HG03175 (cell line): ENCODE measurements around the gene ADAMTS17.

Source experiments
- ATAC-seq: cut with Tn5 transposase; IDR thresholded peaks from one replicate; pipeline ENCODE4 v1.9.1; 2021; ENCODE audit warnings: mild to moderate bottlenecking, moderate library complexity; ENCODE audit not compliant: unreplicated experiment

Gene ADAMTS17

DNA sequence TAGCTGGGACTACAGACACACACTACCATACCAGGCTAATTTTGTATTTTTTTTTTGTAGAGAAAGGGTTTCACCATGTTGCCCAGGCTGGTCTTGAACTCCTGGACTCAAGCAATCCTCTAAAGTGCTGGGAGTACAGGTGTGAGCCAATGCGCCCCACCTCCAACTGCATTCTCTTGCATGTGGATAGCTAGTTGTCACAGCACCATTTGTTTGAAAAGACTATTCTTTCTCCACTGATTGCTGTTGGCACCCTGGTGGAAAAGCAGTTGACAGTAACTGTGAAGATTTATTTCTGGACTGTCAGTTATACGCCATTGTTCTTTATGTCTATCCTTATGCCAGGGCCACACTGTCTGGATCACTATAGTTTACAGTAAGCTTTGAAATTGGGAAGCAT lies 303.9 kb downstream of the ADAMTS17 start:
- no peak for ATAC-seq

DNA sequence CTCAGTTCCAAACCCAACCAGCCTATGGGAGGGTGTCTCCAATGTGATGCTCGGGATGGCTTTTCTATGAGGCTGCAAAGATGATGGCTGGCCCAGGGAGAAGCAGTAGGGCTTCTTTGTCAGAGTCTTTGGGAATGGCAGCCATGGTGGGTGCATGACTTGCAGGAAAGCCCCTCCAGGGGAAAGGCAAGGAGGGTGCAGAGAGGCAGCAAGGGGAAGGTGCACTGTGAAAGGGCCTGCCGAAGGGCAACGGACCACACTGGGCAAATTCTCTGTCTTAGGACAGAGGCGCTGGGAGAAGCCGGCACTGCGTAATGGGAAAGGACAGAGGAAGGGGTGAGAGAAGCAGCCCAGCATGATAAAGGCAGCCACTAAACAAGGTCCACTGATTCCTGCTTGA lies 305.8 kb downstream of the ADAMTS17 start:
- ATAC-seq = no peak

DNA sequence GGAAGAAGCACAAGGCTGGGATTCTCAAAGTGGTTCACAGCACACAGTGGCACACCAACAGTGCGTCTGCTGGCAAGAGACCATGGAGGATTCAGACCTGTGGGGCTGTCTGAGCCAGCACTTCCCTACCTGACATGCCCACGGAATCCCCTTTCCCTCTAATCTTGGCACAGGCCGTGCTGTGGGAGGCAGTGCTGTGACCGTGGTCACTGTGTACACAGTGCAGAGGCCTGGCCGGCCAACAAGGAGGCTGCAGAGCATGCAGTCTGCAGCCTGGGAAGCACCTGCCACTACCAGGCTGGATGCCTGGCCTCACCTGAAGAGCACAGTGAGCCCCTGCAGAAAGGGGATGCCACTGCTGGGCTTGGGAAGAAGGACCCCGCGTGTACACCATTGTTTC lies 307.6 kb downstream of the ADAMTS17 start:
- ATAC-seq = no peak

DNA sequence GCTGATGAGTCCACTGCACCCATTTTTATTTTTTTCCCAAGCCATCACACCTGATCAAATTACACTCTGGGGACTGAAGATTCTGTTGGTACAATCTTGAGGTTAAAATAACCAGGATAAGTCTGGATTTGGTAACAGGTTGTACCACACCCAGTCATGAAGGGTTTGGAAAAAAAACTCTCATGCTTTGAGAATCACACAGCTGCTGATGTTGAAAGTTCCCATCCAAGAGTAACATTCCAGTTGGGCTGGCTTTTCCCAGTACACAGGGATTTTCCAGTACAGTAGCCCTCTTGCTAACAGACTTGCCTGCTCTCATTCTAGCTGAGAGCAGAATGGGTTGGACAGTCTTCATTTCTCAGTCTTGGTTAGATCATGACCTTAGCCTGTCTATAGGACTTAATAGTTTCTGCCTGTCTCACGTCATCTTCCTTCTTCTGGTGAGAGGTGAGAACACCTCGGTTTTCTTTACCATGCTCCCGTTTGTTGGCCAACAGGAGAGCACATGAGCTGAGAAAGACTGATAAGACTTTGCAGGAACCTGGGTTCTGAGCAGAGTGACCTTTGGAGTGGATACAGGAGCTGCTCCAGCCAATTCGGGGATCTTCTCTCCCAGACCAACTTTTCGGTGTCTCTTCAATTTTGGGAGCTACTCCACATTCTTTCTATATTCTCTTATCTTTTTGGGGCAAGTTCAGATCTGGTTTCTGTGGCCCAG lies 308.5 kb downstream of the ADAMTS17 start:
- ATAC-seq = no peak

DNA sequence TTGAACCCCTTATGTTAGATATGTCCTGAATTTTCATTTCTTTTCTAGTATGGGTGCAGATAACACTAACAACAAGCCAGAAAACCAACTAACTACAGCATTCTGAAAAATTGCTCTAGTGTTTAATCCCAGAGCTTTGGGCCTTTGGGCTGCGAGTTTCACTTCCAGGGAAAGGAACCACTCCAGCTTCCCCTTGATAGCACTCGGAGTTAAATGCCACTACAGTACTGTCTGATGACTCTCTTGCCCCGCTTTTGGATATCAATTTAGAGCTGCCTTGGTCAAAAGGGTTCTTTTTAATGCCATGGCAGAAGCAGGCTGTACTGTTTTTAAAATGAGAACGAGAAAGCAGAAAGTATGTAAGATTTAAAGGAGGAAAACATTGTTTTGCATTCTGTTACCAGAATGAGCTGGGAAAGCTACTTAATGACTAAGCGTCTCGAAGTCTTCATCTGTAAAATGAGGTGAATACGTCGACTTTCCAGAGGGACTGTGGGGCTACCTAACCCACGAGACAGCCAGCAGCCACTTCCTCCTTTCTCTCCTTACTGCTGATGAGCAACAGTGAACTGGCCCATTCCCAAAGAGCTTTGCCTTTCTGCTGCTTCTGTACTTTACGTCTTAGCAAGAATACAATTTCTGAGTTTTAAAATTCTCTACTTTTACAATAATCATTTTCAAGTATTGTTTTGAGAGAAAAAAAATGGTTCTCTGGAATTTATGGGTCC lies 309.3 kb downstream of the ADAMTS17 start:
- ATAC-seq = no peak

DNA sequence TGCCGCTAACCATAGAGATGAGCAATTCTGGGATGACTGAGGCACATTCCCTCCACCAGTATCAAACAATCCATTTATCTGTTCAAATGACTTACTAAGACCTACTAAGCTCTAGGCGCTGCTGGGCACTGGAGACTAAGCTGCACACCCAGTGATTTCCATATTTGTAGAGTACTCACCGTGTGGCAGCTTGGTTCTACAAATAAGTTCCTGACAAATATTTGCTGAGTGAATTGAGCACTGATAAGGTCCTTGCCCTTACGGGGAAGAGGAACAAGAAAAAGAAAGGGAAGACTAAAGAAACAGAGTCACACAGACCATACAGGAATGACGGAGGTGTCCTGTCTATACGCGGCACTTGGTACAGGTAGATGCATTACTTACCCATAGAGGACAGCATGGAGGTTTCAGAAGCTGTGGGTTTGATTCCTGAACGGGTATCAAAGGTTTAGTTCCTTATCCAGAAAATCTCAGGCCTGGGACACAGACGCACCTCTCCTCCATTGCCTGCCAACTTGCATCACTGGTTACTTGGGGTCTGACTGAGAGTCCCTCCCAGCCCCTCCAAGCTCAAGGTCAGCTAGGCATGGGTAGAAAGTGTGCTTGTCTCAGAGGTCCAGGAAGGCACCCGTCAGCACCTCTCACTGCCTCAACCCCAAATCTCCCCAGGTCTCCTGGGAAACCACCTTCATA lies 310.0 kb downstream of the ADAMTS17 start:
- ATAC-seq = no peak

DNA sequence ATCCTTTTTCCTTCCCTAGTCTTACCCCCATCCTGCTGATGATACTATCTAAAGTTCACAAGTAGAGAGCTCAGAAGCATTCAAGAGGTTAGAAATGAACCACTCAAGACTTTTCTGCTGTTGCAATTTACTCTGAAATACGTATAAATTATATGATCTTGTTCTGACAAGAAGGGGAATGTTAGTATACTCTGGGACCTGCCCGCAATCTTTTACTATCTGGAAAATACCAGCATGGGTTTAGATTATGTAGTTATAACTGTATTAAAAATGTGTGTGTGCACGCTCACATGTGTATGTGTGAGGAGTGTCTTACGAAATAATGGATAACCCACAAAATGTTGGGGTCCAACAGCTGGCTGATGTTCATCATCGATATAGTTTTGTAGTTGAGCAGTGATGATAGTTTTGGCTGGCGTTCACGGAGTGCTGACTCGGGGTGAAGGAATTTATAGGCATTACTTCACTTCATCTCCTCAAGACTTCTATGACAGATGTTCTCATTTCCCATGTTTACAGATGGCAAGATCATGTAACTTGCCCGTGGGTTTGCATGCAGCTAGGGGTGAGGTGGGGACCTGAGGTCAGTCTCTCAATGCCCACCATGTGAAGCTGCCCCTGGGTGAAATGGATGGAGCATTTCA lies 311.1 kb downstream of the ADAMTS17 start:
- ATAC-seq = no peak

DNA sequence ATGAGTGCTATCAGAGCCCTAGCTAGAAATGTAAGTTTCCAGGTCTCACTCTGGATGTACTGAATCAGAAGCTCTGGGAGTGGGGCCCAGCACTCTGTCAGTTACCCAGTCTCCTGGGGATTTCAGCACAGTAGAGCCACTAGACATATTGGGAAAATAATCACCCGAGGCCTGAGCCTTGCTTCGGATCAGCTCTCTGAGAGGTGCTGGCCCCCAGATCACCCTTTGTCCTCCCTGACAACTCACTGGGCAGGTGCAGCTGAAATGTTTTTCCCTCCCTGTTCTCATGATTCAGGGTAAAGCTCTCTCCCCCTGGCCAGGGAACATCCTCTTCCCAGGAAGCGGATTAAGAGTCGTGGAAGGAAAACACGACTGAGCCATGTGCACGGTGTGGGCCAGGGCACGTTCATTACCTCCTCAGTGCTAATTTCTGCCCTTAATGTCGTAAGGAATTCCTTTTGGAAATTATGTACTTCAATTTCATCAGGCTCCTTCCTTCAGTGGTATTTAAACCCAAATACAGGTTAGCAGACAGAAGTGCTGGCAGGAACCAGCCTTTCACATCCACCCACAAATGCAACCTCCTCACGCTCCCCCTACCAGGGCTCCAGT lies 311.8 kb downstream of the ADAMTS17 start:
- no peak for ATAC-seq

DNA sequence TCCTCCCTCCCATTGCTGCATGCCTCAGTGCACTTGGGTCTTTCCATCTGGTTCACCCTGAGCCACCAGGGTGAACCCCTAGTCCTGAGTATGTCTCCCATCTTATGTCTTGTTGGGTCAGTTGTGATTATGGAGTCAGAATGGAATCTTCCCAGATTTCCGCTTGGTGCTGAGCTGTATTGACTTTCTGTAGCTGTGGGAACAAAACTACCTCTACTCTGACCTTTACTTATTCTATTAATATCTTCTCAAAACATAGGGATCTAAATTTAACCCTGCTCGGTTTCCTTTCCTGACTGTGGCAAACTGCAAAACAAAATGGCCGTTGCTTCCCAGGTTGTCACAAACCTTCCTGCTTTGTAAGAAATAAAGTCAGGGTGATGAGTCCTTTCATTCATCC lies 312.7 kb downstream of the ADAMTS17 start:
- no peak for ATAC-seq

DNA sequence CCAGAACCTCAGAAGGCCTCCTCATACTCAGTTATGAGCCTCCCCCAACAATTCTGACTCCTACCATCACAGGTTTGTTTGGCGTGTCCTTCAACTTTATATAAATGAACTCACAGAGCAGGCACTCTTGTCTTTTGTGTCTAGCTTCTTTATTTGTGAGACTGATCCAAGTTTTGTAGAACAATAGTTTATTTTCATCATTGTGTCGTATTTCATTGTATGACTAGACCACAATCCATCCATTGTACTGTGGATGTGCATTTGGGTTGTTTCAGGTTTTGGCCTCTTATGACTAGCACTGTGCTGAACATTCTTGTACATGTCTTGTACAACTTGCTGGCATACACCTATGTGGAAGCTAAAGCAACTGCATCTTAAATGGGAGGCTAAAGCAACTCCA lies 315.7 kb downstream of the ADAMTS17 start:
- ATAC-seq = no peak

DNA sequence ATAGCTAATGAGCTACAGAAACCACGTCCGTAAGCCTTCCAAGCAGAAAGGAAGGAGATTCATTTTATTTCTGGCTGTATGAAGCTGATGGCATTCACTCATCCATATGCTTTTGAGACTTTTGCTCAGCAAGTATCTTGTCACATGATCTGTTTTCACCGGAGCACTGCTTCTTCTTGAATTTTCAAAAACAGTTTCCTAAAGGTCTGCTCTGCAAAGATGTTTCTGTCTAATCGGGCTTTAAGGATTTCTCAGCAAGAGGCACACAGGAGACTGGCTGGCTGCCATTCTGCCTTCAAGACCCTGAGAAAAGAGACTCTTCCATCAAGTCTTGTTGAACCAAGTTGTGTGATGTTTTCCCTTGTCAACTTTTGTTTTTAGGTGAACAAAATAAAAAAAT lies 319.0 kb downstream of the ADAMTS17 start:
- ATAC-seq = no peak

DNA sequence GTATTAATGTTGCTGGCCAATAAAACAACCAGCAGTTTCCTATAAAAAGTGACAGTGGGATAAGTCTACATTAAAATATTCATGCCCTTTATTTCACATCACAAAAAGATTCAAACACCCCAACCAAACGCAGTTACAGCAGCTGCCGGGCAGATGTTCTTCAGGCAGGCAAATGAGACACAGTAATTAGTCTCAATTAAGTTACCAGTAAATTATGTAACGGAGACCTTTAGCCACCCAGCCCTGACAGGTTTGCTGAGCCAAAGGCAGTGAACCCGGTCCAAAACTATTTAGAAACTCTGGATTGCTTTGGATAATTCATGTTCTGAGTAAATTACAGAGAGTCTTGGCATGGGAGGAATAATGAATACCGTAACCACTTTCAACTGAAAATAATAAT lies 319.4 kb downstream of the ADAMTS17 start:
- ATAC-seq = no peak

DNA sequence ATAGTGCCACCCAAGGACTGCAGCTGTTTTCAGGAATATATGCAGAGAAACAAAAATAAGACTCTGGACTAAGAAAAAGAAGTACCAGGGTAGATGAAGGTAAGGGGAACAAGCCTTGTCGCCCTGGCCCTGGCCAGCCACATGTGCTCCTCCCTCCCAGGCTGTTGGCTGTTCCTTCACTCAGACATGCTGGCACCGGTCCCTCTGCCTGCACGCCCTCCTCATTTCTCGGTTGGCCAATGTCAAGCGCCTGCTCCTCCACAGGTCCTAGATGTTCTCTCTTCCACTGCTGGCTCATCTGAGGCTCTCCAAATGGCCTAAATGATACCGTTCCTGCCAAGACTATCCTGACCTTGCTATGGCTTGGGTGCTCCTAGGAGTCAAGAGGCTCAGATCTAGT lies 320.1 kb downstream of the ADAMTS17 start:
- ATAC-seq = no peak

DNA sequence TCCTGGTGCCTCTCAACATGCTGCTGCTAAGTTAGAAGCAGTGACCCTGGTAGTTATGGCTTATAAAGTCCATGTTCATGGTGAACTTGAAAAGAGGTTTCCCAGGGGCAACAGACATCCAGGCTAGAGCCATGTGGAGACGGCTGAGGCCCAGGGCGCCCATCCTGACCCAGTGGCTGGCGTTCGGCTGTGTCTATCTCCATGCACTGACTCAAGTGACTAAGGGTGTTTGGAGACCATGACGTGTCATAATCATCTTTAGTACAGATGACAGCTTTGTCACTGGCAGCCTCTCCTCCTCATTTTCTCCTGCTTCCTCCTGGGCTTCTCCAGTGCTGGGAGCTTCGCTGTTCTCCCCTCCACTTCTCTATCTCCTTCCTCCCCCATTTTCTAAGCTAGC lies 321.2 kb downstream of the ADAMTS17 start:
- ATAC-seq = no peak

DNA sequence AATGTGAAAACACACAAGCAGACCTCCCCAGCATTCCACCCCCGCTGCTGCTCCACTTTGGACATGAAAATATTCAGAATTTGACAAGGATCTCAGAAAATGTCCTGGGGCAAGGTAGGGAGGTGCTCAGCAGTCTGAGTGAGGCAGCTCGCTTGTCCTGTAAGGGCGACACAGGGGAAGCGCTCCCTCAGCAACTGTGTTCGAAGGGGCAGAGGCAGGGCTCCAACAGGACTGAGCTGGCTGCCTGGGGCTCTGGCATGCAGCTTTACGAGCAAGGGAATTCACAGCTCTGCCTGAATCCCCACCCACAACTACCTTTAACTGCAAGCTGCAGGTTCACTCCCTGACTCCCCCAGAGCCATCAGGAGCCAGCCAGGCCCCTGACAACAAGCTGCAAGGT lies 321.6 kb downstream of the ADAMTS17 start:
- ATAC-seq = no peak

DNA sequence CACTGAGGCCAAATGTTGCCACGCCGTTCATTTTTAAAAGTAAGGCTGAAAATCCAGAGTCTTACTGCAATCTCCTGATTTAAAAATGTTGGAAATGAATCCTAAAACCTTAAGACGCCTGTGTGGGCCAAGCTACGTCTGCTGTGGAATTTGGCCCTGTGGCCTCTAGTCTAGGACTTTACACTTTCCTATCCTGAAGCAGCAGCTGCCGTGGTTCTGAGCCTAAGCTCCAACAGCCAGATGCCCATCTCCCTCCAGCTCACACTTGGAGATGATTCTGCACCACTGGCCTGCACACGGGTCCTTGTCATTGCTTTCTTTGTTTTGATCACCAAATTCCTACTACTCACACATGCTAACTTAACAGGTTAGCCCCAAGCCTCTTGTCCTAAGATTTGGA lies 322.2 kb downstream of the ADAMTS17 start:
- ATAC-seq = no peak

DNA sequence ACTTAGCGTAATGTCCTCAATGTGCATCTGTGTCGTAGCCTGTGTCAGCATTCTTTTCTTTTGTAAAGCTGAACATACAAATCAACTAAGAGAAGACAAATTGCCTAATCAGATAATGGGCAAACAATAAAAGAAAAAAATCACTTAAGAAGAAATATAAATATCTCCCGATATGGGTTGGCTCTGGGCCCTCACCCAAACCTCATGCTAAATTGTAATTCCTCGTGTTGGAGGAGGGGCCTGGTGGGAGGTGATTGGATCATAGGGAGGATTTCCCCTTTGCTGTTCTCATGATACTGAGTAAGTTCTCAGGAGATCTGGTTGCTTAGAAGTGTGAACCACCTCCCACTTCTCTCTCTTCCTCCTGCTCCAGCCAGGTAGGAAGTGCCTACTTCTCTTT lies 323.6 kb downstream of the ADAMTS17 start:
- ATAC-seq = no peak

DNA sequence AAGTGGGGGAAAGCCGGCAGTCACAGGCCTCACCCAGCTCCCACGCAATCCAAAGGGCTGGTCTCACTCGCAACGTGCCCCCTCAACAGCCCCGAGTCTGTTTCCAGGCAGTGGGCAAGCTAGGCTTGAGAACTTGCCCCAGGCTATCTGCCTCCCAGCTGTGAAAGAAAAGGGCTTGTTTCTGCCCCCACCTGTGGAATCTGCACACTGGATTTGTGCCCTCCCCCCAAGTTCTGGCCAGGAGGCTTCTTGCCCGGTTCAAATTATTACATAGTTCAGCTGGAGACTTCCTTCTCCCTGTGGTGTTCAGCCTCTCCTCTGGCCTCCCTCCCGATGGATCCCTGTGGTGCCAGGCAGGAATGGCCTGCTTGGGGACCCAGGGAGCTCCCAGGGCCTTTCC lies 324.6 kb downstream of the ADAMTS17 start:
- ATAC-seq = no peak

DNA sequence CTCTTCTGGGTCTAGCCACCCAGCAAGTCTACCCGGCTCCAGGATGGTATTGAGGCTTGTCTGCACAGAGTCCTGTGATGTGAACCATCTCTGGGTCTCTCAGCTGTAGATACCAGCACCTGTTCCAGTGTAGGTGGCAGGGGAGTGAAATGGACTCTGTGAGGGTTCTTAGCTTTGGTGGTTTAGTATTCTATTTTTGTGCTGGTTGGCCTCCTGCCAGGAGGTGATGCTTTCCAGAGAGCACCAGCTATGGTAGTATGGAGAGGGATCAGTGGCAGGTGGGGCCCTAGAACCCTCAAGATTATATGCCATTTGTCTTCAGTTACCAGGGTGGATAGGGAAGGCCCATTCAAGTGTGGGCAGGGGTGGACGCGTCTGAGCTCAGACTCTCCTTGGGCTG lies 325.1 kb downstream of the ADAMTS17 start:
- ATAC-seq = no peak

DNA sequence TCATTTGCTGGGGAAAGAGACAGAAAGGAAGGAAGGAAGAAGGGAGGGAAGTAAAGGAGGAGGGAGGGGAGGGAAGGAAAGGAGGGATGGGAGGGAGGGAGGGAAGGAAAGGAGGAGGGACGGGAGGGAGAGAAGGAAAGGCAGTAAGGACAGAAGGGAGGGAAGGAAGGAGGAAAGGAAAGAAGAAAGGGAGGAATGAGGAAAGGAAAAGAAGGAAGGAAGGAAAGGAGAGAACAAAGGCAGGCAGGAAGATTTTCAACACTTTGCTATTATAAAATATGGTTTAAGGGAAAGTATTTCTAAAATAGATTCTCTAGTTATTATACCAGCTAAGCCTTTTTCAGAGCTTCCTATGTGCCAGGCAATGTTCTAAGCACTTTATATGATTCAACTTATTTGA lies 330.5 kb downstream of the ADAMTS17 start:
- ATAC-seq = no peak

DNA sequence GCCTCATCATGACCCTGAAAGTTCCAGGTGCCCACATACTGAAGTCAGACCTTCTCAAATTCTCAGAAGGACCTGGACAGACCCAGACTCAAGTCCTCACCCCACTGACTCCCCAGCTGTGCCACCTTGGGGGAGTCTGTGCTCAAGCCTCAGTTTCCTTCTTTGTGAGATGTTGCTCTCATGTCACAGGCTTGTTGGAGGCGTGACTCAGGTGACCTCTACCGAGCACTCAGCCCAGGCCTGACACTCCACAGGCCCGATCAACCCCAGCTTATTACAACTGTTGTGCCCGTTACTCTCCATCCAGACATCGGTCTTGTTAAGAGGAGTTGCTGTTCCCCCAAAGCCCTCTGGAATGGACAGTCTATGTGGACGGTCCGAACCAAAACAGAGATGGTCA lies 332.4 kb downstream of the ADAMTS17 start:
- ATAC-seq = no peak
